GM21786 (cell line): Measurements from ENCODE around the gene KCNJ6.
"Not testable (repeated sequence)": the region's sequence is repeated elsewhere in the genome, so short reads cannot be mapped to it uniquely, and the experiment has no call there.

Experiments used
- ATAC-seq: cut with Tn5 transposase; IDR thresholded peaks from one replicate; pipeline ENCODE4 v1.9.1; 2021; ENCODE audit not compliant: unreplicated experiment

KCNJ6 gene

DNA sequence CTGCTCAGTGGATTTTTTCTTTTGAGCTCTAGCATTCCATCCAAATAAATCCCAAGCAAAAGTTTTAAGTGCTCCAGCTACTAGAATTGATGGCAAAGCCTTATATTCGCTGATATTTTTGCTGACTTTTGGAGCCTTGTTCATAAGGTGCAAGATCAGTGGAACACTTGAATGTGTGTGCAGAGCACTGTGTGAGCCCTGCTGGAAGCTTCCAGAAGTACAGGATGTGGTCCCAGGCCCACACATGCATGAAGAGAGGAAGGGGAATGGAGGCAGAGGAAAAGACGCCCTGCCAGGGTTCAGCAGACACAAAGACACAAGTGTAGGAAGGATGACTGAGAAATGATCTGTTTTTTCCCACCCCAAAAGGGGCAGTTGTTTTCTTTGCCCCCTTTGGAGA is 169.4 kb downstream of the KCNJ6 start:
- no peak for ATAC-seq

DNA sequence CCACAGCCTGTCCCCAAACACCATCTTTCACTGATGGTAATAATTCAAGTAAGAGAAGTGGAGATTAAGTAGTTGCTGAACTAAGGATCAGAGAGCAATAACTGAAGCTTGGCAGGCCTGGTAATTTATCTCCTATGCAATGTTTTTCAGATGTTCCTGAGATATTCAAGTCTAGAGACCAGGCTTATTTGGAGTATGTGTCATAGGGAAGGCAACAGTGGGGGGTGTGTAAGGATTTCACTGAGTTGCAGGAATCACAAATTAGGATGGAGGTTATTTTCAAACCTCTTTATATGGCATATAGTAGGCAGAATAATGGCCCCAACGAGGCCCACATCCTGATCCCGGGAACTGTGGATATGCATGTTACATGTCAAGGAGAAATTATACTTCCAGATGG is 171.7 kb downstream of the KCNJ6 start:
- no peak for ATAC-seq

- no peak for ATAC-seq
These were observed 173.7 kb downstream of the KCNJ6 start for GRCh38 chr21:37742532-37742931.

- ATAC-seq, result no peak
These were observed 174.1 kb downstream of the KCNJ6 start for GRCh38 chr21:37742115-37742514.

GRCh38 chr21:37737996-37738395 is 178.3 kb downstream of the KCNJ6 start:
- ATAC-seq, result no peak

DNA sequence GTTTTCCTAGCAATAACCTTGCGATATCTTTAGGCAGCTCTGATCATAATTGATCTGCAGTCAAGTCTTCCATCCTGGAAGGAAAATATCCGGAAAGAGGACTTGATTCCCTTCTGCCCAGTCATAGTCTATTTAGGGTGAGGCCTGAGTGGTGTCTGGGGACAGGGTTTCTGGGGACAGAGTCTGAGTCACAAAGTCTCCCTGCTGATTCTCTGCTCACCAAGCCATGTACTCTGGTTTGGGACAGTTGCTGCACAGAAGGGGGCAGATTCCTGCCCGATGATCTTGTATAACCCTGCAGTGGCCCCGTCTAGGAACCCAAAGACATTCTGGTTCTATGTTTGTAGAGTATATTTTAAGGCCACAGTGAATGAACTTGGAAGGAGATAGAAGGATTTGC is 178.8 kb downstream of the KCNJ6 start:
- ATAC-seq, result no peak

DNA sequence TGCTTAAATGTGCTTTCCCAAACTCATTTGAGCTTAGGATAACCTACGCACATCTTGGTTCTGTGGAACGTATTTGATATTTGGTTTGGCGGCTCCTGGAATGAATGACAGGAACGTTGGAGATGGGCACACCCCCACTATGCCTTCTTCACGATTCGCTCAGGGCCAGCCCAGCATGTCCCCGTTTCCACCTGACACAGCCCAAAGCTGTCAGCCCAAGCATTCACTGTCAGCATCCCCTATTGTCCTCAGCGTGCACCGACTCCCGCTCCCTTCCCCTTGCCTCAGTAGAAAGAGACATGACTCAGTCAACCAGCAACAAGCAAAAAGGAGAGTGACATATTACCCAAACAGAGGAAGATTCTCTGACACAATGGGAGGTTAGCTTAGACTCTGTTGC is 181.4 kb downstream of the KCNJ6 start:
- ATAC-seq, result no peak

GRCh38 chr21:37732927-37733326 is 183.3 kb downstream of the KCNJ6 start:
- ATAC-seq, result no peak

- ATAC-seq, result no peak
These were observed 192.1 kb downstream of the KCNJ6 start for GRCh38 chr21:37724201-37724600.

DNA sequence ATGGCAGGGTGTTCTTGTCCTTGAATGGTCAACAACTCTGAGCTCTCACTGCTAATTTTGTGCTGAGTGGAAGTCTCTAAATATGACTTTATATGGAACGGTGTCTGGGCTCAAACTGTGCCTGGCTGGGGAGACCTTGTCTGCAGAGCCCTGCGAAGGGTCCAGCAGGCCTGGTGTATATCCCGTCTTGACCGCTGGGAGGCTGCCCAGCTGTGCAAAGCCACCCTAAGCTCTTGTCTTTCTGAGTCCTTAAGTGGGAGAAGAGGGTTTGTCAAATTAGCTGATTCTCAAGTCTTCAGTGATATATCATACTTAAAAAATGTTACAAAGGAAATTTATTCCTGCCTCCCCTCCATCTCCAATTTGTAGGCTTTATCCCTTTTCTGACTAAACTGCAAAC is 198.7 kb downstream of the KCNJ6 start:
- no peak for ATAC-seq

GRCh38 chr21:37712569-37712934 is 203.7 kb downstream of the KCNJ6 start:
- ATAC-seq, result not testable (repeated sequence)

- ATAC-seq, result peak; percentile 86
These were observed 204.3 kb downstream of the KCNJ6 start for GRCh38 chr21:37711836-37712568.

DNA sequence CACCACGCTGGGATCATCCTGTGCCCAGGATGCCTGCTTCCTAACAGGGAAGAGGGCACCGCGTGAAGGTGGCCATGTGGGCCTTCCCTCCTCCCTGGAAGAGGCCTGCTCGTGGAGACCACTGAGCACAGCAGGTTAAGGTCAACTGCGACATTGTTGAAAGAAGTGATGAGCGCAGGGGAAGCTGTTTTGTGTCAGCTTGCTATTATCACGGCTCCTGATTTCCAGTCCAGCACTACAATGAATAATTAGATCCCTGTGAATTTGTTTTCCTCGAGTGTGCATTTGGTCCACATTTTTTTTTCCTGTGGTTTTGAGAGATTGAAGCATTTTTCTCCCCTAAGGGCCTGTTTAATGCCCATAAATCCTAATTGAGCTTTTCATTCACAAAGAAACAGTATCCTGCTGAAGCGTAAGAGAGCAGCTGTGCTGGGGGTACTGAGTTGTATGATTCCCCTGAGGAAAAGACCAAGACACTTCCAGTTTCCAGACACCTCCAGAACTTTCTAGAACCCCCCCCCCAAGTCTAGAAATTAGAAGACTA is 204.9 kb downstream of the KCNJ6 start:
- no peak for ATAC-seq

GRCh38 chr21:37710546-37711285 is 205.5 kb downstream of the KCNJ6 start:
- no peak for ATAC-seq

GRCh38 chr21:37704751-37705150 is 211.5 kb downstream of the KCNJ6 start:
- ATAC-seq, result no peak

- no peak for ATAC-seq
These were observed 214.0 kb downstream of the KCNJ6 start for GRCh38 chr21:37702241-37702640.

DNA sequence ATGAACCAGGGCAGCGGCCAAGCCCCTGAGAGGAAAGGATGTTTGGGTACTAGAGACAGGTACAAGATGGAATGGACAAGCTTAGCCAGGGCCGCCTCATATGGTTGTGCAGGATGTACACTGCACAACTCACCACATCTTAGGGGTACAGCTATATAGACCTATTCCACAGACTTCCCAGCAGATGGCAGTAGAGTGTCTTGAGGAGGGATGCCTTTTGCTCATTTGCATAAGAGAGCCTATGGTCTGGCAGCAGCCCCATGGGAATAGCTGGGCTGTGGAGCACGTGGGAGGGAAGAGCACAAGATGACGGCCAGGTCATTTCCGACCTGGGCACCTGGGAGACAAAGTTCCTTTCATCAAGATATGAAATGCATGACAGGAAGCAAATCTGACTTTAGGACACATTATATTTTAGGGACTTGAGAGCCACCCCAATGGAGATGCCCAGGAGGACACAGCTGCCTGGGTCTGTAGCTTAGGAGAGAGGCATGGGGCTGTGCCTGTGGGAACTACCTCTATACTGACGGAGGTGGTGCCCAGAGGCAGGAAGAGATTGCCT is 215.5 kb downstream of the KCNJ6 start:
- ATAC-seq, result peak; percentile 81

- ATAC-seq, result no peak
These were observed 217.1 kb downstream of the KCNJ6 start for GRCh38 chr21:37699024-37699775.

- no peak for ATAC-seq
These were observed 219.3 kb downstream of the KCNJ6 start for GRCh38 chr21:37696936-37697335.

- no peak for ATAC-seq
These were observed 221.1 kb downstream of the KCNJ6 start for GRCh38 chr21:37695111-37695510.

GRCh38 chr21:37688952-37689659 is 227.2 kb downstream of the KCNJ6 start:
- no peak for ATAC-seq
